Hematopoietic multipotent progenitor cell treated with erythropoietin and hydrocortisone succinate and interleukin-3 and kit ligand, for 15 days (in vitro differentiated cells): Measurements from ENCODE around the gene HBB.

Source experiments
- DNase-seq: peaks from one replicate; pipeline ENCODE4 v3.0.0-alpha.2; 2015; ENCODE audit warnings: low spot score

Gene HBB

GRCh38 chr11:5247472-5248192, 20.8 kb upstream of the HBB start:
- DNase-seq, result peak; percentile 74

GRCh38 chr11:5246772-5247471, 20.1 kb upstream of the HBB start:
- DNase-seq, result peak; percentile 64

GRCh38 chr11:5245155-5245554, 18.3 kb upstream of the HBB start:
- no peak for DNase-seq

GRCh38 chr11:5243816-5244180, 16.9 kb upstream of the HBB start:
- no peak for DNase-seq

GRCh38 chr11:5242933-5243815, 16.3 kb upstream of the HBB start:
- DNase-seq, result peak; percentile 76

GRCh38 chr11:5242208-5242607, 15.3 kb upstream of the HBB start:
- peak; percentile 66 for DNase-seq

- DNase-seq, result peak; percentile 53
These were observed 14.6 kb upstream of the HBB start for GRCh38 chr11:5241458-5241857.

- DNase-seq, result peak; percentile 54
These were observed 13.6 kb upstream of the HBB start for GRCh38 chr11:5240458-5240857.

- peak; percentile 55 for DNase-seq
These were observed 13.2 kb upstream of the HBB start for GRCh38 chr11:5240056-5240455.

- DNase-seq, result peak; percentile 74
These were observed 12.2 kb upstream of the HBB start for GRCh38 chr11:5239046-5239445.

GRCh38 chr11:5238486-5238885, 11.6 kb upstream of the HBB start:
- DNase-seq, result peak; percentile 19

GRCh38 chr11:5237420-5237819, 10.5 kb upstream of the HBB start:
- DNase-seq, result no peak

- peak; percentile 31 for DNase-seq
These were observed 8.7 kb upstream of the HBB start for GRCh38 chr11:5235364-5236095.

GRCh38 chr11:5234381-5234834, 7.5 kb upstream of the HBB start, which contains the start of gene HBD:
HBD (minus strand) TSS chr11:5234483; CDS start chr11:5234433, 50 bp downstream.
- DNase-seq, result peak; percentile 86

- peak; percentile 62 for DNase-seq
These were observed 6.4 kb upstream of the HBB start for GRCh38 chr11:5233307-5233706.

GRCh38 chr11:5232821-5233220, 6.0 kb upstream of the HBB start:
- peak; percentile 82 for DNase-seq

GRCh38 chr11:5232176-5232575, 5.3 kb upstream of the HBB start:
- DNase-seq, result peak; percentile 62

GRCh38 chr11:5231111-5231510, 4.2 kb upstream of the HBB start:
- DNase-seq, result peak; percentile 68

- peak; percentile 50 for DNase-seq
These were observed 3.4 kb upstream of the HBB start for GRCh38 chr11:5230266-5230665.

- peak; percentile 58 for DNase-seq
These were observed 2.9 kb upstream of the HBB start for GRCh38 chr11:5229796-5230195.

- DNase-seq, result peak; percentile 50
These were observed 2.5 kb upstream of the HBB start for GRCh38 chr11:5229356-5229755.

GRCh38 chr11:5228124-5228523, 1.3 kb upstream of the HBB start:
- DNase-seq, result peak; percentile 51
